Peyer's patch (tissue), 4 donors: ENCODE data around the gene ACBD6.

Experiments
- POLR2A ChIP-seq, 2 donors: fragments of 450-650 bp; IDR thresholded peaks; one replicate each; pipeline ENCODE4 v1.5.1; 2017; ENCODE audit warnings: antibody characterized with exemption in 2 of 2, mild to moderate bottlenecking in 2 of 2, moderate library complexity in 2 of 2
- TF ChIP-seq, protein P1 (sequence below), 6 experiments: fragments of 450-650 bp in 4 of 6; fragments of 200-600 bp in 2 of 6; sonication (generic) in 1 of 6; IDR thresholded peaks; one replicate each; pipeline ENCODE4 v1.5.1; 2017 to 2019; ENCODE audit warnings: antibody characterized with exemption in 6 of 6, mild to moderate bottlenecking in 3 of 6, moderate library complexity in 1 of 6

- TF ChIP-seq, protein P1, sequence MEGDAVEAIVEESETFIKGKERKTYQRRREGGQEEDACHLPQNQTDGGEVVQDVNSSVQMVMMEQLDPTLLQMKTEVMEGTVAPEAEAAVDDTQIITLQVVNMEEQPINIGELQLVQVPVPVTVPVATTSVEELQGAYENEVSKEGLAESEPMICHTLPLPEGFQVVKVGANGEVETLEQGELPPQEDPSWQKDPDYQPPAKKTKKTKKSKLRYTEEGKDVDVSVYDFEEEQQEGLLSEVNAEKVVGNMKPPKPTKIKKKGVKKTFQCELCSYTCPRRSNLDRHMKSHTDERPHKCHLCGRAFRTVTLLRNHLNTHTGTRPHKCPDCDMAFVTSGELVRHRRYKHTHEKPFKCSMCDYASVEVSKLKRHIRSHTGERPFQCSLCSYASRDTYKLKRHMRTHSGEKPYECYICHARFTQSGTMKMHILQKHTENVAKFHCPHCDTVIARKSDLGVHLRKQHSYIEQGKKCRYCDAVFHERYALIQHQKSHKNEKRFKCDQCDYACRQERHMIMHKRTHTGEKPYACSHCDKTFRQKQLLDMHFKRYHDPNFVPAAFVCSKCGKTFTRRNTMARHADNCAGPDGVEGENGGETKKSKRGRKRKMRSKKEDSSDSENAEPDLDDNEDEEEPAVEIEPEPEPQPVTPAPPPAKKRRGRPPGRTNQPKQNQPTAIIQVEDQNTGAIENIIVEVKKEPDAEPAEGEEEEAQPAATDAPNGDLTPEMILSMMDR (IDR thresholded peaks at IDR 0.05) = no peak
- no peak for TF ChIP-seq POLR2A (IDR thresholded peaks at IDR 0.05)
These were observed 100.4 kb downstream of the ACBD6 start for GRCh38 chr1:180402001-180402400.
